ENCODE data around the gene CALD1. TPM values are rescaled to one million over a fixed set of nuclear protein-coding genes. Genes with fewer than 3 reads are reported as not detected.
"Not testable (repeated sequence)": the region's sequence is repeated elsewhere in the genome, so short reads cannot be mapped to it uniquely, and the experiment has no call there.

Gene CALD1
- total and polyA plus RNA-seq, 11 donors, result 89.6 to 186 (median 125) TPM

- intact Hi-C loops (cut with DNase I), result loop anchor here in 1 of 10 donors (5.0 kb wide), 1 partner anchor 210 kb away; the partner anchor contains the start of gene CYREN
- peaks cover 0 to 19% (median 0%) of the 10 kb centered on the region in 12 donors for H3K4me1 ChIP-seq
- H3K36me3 ChIP-seq, result peaks cover 0 to 100% (median 89%) of the 10 kb centered on the region in 9 donors
- H3K27me3 ChIP-seq, result no peaks in the 10 kb centered on the region
- no peak overlapping the region for H3K4me3 ChIP-seq
- no peaks in the 10 kb centered on the region for H3K9me3 ChIP-seq
- DNase-seq (no peak), ATAC-seq (no peak)
- H3K27ac ChIP-seq, result peak overlapping the region in 2 of 12 donors; percentile 11 to 28
- TF ChIP-seq POLR2A (IDR thresholded peaks at IDR 0.05), result no peak
- TF ChIP-seq CTCF (IDR thresholded peaks at IDR 0.05), result no peak
Observed at GRCh38 chr7:134962270-134962780, 182.9 kb downstream of the CALD1 start.

GRCh38 chr7:134963036-134963435 is 183.6 kb downstream of the CALD1 start:
- H3K4me1 ChIP-seq, result peaks cover 0 to 19% (median 0%) of the 10 kb centered on the region in 12 donors
- H3K4me3 ChIP-seq, result no peak overlapping the region
- ATAC-seq (no peak), DNase-seq (no peak)
- H3K9me3 ChIP-seq, result no peaks in the 10 kb centered on the region
- intact Hi-C loops (cut with DNase I), result loop anchor here in 1 of 10 donors (5.0 kb wide), 1 partner anchor 209 kb away; the partner anchor contains the start of gene CYREN
- 70 to 86% (median 76%) methylated on average over 4 of the region's 4 CpGs for WGBS, 4 donors
- peak overlapping the region in 2 of 12 donors; percentile 11 to 28 for H3K27ac ChIP-seq
- TF ChIP-seq CTCF (IDR thresholded peaks at IDR 0.05) (no peak), POLR2A (IDR thresholded peaks at IDR 0.05) (no peak)
- H3K27me3 ChIP-seq, result no peaks in the 10 kb centered on the region
- peaks cover 0 to 100% (median 82%) of the 10 kb centered on the region in 9 donors for H3K36me3 ChIP-seq

- peaks cover 0 to 19% (median 0%) of the 10 kb centered on the region in 12 donors for H3K4me1 ChIP-seq
- H3K9me3 ChIP-seq, result no peaks in the 10 kb centered on the region
- H3K36me3 ChIP-seq, result peaks cover 0 to 96% (median 55%) of the 10 kb centered on the region in 9 donors
- 92 to 94% (median 94%) methylated on average over 3 of the region's 3 CpGs for WGBS, 4 donors
- no peak overlapping the region for H3K27ac ChIP-seq
- no peak overlapping the region for H3K4me3 ChIP-seq
- no peak for ATAC-seq
- intact Hi-C loops (cut with DNase I), result no loop called here
- no peaks in the 10 kb centered on the region for H3K27me3 ChIP-seq
- TF ChIP-seq POLR2A (IDR thresholded peaks at IDR 0.05) (no peak), CTCF (IDR thresholded peaks at IDR 0.05) (no peak)
- DNase-seq, result no peak
Observed at GRCh38 chr7:134966691-134967090, 187.3 kb downstream of the CALD1 start.

GRCh38 chr7:134968110-134968509 is 188.7 kb downstream of the CALD1 start:
- H3K36me3 ChIP-seq, result peaks cover 0 to 82% (median 46%) of the 10 kb centered on the region in 9 donors
- no peak overlapping the region for H3K4me3 ChIP-seq
- ATAC-seq (no peak), DNase-seq (no peak)
- no peaks in the 10 kb centered on the region for H3K27me3 ChIP-seq
- WGBS, 4 donors, result 90 to 95% (median 92%) methylated on average over 4 of the region's 4 CpGs
- TF ChIP-seq CTCF (IDR thresholded peaks at IDR 0.05) (no peak), POLR2A (IDR thresholded peaks at IDR 0.05) (no peak)
- H3K27ac ChIP-seq, result no peak overlapping the region
- intact Hi-C loops (cut with DNase I), result no loop called here
- H3K9me3 ChIP-seq, result no peaks in the 10 kb centered on the region
- peaks cover 0 to 5% (median 0%) of the 10 kb centered on the region in 12 donors for H3K4me1 ChIP-seq

GRCh38 chr7:134981645-134982044 is 202.2 kb downstream of the CALD1 start:
- H3K27me3 ChIP-seq, H3K4me1 ChIP-seq, H3K4me3 ChIP-seq, DNase-seq, H3K36me3 ChIP-seq, H3K27ac ChIP-seq, ATAC-seq: not testable (repeated sequence)
- intact Hi-C loops (cut with DNase I), result loop anchor here in 2 of 10 donors (10.0 kb wide), 2 partner anchors 163 to 183 kb away; partner anchors contain the start of gene TMEM140 (in 1 of the 2)
- WGBS, 4 donors, result 96 to 100% (median 97%) methylated on average over 3 of the region's 3 CpGs
- H3K9me3 ChIP-seq, result peaks cover 0 to 15% (median 0%) of the 10 kb centered on the region in 12 donors
